HG03066 (cell line): ENCODE results near the gene FAT1.

ENCODE experiments used
- ATAC-seq: cut with Tn5 transposase; IDR thresholded peaks from one replicate; pipeline ENCODE4 v1.9.1; 2021; ENCODE audit warnings: low read depth; ENCODE audit not compliant: unreplicated experiment

FAT1 gene

GRCh38 chr4:186701788-186702187 lies 21.9 kb downstream of the FAT1 start:
- ATAC-seq = no peak

GRCh38 chr4:186701273-186701672 lies 22.4 kb downstream of the FAT1 start:
- ATAC-seq = no peak

- no peak for ATAC-seq
Observed at GRCh38 chr4:186700746-186701145, 22.9 kb downstream of the FAT1 start.

- ATAC-seq = no peak
Observed at GRCh38 chr4:186699881-186700397, 23.7 kb downstream of the FAT1 start.

GRCh38 chr4:186699298-186699697 lies 24.4 kb downstream of the FAT1 start:
- no peak for ATAC-seq

GRCh38 chr4:186698525-186698924 lies 25.1 kb downstream of the FAT1 start:
- no peak for ATAC-seq

GRCh38 chr4:186698028-186698427 lies 25.6 kb downstream of the FAT1 start:
- no peak for ATAC-seq

GRCh38 chr4:186695392-186695791 lies 28.3 kb downstream of the FAT1 start:
- no peak for ATAC-seq

GRCh38 chr4:186693894-186694293 lies 29.8 kb downstream of the FAT1 start:
- no peak for ATAC-seq

GRCh38 chr4:186693159-186693815 lies 30.4 kb downstream of the FAT1 start:
- ATAC-seq = no peak

- ATAC-seq = no peak
Observed at GRCh38 chr4:186691396-186691795, 32.3 kb downstream of the FAT1 start.

- no peak for ATAC-seq
Observed at GRCh38 chr4:186689476-186689875, 34.2 kb downstream of the FAT1 start.

- ATAC-seq = no peak
Observed at GRCh38 chr4:186688150-186688943, 35.3 kb downstream of the FAT1 start.

- ATAC-seq = no peak
Observed at GRCh38 chr4:186687265-186687664, 36.4 kb downstream of the FAT1 start.

- ATAC-seq = no peak
Observed at GRCh38 chr4:186685767-186686183, 37.9 kb downstream of the FAT1 start.

- ATAC-seq = no peak
Observed at GRCh38 chr4:186684889-186685309, 38.8 kb downstream of the FAT1 start.

- no peak for ATAC-seq
Observed at GRCh38 chr4:186684220-186684619, 39.4 kb downstream of the FAT1 start.

- no peak for ATAC-seq
Observed at GRCh38 chr4:186680641-186681040, 43.0 kb downstream of the FAT1 start.

GRCh38 chr4:186676531-186677161 lies 47.0 kb downstream of the FAT1 start:
- no peak for ATAC-seq

GRCh38 chr4:186669735-186670134 lies 53.9 kb downstream of the FAT1 start:
- no peak for ATAC-seq

- ATAC-seq = no peak
Observed at GRCh38 chr4:186669159-186669731, 54.4 kb downstream of the FAT1 start.
